ENCODE results near the gene KIF12. TPM values are rescaled to one million over a fixed set of nuclear protein-coding genes. Genes with fewer than 3 reads are reported as not detected.
"Not testable (repeated sequence)": the region's sequence is repeated elsewhere in the genome, so short reads cannot be mapped to it uniquely, and the experiment has no call there.

KIF12 gene
- total and polyA plus RNA-seq, 2 donors (not counting 1 experiment from before 2014, with no cell fraction given) = not detected

DNA sequence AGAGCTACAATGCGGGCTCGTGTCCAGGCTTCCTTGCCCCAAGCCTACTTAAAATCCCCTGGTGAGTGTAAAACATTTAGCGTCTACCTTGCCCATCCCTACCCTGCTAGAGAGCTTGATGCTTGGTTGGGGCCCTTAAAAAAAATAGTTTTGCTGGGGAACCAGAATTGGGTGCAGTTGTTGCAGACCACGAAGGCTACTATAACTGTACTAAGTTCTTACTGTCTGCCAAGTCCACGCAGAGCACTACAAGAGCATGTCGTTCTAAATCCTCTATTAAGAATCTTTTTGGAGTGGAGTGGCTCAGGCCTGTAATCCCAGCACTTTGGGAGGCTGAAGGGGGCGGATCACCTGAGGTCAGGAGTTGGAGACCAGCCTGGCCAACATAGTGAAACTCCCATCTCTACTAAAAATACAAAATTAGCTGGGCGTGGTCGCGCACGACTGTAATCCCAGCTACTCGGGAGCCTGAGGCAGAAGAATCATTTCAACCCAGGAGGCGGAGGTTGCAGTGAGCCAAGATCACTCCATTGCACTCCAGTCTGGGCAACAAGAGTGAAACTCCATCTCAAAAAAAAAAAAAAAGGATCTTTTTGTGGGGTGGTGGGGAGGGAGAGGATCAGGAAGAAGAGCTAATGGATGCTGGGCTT lies 16.2 kb downstream of the KIF12 start:
- H3K36me3 ChIP-seq (replicated peaks in 1 of 2; ENCODE audit: control extremely low read depth in 1 of 2, control insufficient read depth in 1 of 2, extremely low read depth in 1 of 2, insufficient read depth in 2 of 2, low read length in 1 of 2); H3K27me3 ChIP-seq (replicated peaks in 1 of 4; ENCODE audit: control extremely low read depth in 1 of 4, control insufficient read depth in 3 of 4, insufficient read depth in 4 of 4, low read length in 3 of 4); H3K4me3 ChIP-seq (ENCODE audit: control extremely low read depth in 1 of 5, extremely low read depth in 1 of 5, insufficient read depth in 1 of 5, low read depth in 2 of 5, low read length in 4 of 5); DNase-seq; H3K4me1 ChIP-seq (ENCODE audit: control insufficient read depth in 2 of 2, insufficient read depth in 2 of 2, low read length in 2 of 2); H3K4me1 Mint-ChIP-seq; H3K4me3 Mint-ChIP-seq; ATAC-seq (ENCODE audit: low read depth); H3K79me2 ChIP-seq (ENCODE audit: control insufficient read depth, insufficient read depth, low read length); H4K20me1 ChIP-seq (ENCODE audit: control insufficient read depth, insufficient read depth, low read length, poor library complexity, severe bottlenecking); H3K27ac Mint-ChIP-seq; H3K27ac ChIP-seq (ENCODE audit: low read length in 2 of 2); POLR2A ChIA-PET; H3K4me2 ChIP-seq (replicated peaks; ENCODE audit: low read depth, low read length, poor library complexity, severe bottlenecking); H3K9me3 ChIP-seq (ENCODE audit: control extremely low read depth in 1 of 3, control insufficient read depth in 2 of 3, insufficient read depth in 1 of 3, low read length in 2 of 3); H3K9me3 Mint-ChIP-seq (ENCODE audit: insufficient read depth); H3K9ac ChIP-seq (ENCODE audit: low read length): not testable (repeated sequence)
- H3K27me3 Mint-ChIP-seq = peaks cover 11% of the 10 kb centered on the region
- 68% methylated on average over 2 of the region's 13 CpGs for WGBS (ENCODE audit: insufficient coverage)
- intact Hi-C loops (cut with micrococcal nuclease) = loop anchor here (1.0 kb wide), 1 partner anchor 222 kb away; no protein-coding TSS in a partner anchor
- TF ChIP-seq, protein P1, sequence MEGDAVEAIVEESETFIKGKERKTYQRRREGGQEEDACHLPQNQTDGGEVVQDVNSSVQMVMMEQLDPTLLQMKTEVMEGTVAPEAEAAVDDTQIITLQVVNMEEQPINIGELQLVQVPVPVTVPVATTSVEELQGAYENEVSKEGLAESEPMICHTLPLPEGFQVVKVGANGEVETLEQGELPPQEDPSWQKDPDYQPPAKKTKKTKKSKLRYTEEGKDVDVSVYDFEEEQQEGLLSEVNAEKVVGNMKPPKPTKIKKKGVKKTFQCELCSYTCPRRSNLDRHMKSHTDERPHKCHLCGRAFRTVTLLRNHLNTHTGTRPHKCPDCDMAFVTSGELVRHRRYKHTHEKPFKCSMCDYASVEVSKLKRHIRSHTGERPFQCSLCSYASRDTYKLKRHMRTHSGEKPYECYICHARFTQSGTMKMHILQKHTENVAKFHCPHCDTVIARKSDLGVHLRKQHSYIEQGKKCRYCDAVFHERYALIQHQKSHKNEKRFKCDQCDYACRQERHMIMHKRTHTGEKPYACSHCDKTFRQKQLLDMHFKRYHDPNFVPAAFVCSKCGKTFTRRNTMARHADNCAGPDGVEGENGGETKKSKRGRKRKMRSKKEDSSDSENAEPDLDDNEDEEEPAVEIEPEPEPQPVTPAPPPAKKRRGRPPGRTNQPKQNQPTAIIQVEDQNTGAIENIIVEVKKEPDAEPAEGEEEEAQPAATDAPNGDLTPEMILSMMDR (IDR thresholded peaks at IDR 0.05) = peak; percentile 38
- peak overlapping the region; percentile 4 for H2AFZ ChIP-seq (ENCODE audit: insufficient read depth, low read depth, low read length, poor library complexity, severe bottlenecking)
- CTCF ChIA-PET = interaction anchor here (0.7 to 2.2 kb wide), 18 partner anchors 8 to 571 kb away, joined by 3 to 16 read pairs (median 4); no protein-coding TSS in a partner anchor

DNA sequence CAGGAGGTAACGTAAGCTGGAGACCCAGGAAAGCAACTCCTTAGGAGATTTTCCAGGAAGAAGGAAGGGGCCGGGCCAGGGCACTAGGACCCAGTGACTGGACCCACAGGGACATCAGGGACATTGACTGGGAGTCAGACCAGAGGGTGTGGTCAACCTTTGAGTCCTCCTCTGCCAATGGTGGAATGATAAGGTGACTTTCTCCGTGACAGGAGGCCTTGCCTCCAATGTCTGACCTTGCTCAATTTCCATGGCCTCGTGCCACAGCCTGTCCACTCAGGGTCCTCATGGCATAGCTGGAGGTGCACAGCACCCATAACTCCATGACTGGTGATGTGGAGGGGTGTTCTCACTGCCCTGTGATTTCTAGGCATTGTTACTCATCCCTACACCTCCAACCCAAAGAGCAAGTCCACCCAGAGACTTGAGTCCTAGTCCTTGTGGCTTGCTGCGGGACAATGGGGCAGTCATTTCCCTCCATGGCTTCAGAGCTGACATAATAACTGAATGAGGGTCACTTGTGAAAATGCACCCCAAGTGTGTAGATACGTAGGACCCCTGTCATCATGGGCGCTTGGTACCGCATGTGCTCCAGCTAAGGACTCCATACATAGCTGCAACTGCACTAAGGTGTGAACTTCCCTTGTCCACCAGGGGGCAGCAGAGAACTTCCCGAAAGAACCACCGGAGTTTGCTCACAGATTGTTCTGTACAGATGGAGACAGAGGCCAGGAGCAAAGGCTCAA lies 16.9 kb downstream of the KIF12 start:
- Histone ChIP-seq H3K27ac (ENCODE audit: low read length in 2 of 2) (no peak overlapping the region), H3K4me3 (ENCODE audit: control extremely low read depth in 1 of 5, extremely low read depth in 1 of 5, insufficient read depth in 1 of 5, low read depth in 2 of 5, low read length in 4 of 5) (no peak overlapping the region), H3K9me3 (ENCODE audit: control extremely low read depth in 1 of 3, control insufficient read depth in 2 of 3, insufficient read depth in 1 of 3, low read length in 2 of 3) (no peaks in the 10 kb centered on the region), H3K79me2 (ENCODE audit: control insufficient read depth, insufficient read depth, low read length) (no peaks in the 10 kb centered on the region), H3K4me1 (ENCODE audit: control insufficient read depth in 2 of 2, insufficient read depth in 2 of 2, low read length in 2 of 2) (no peaks in the 10 kb centered on the region), H3K27me3 (replicated peaks in 1 of 4; ENCODE audit: control extremely low read depth in 1 of 4, control insufficient read depth in 3 of 4, insufficient read depth in 4 of 4, low read length in 3 of 4) (no peaks in the 10 kb centered on the region), H3K9ac (ENCODE audit: low read length) (no peak overlapping the region), H4K20me1 (ENCODE audit: control insufficient read depth, insufficient read depth, low read length, poor library complexity, severe bottlenecking) (no peaks in the 10 kb centered on the region), H3K4me2 (replicated peaks; ENCODE audit: low read depth, low read length, poor library complexity, severe bottlenecking) (no peak overlapping the region), H3K36me3 (replicated peaks in 1 of 2; ENCODE audit: control extremely low read depth in 1 of 2, control insufficient read depth in 1 of 2, extremely low read depth in 1 of 2, insufficient read depth in 2 of 2, low read length in 1 of 2) (no peaks in the 10 kb centered on the region), H2AFZ (ENCODE audit: insufficient read depth, low read depth, low read length, poor library complexity, severe bottlenecking) (peak overlapping the region; percentile 4)
- ATAC-seq (ENCODE audit: low read depth) = peak; percentile 43
- intact Hi-C loops (cut with micrococcal nuclease) = loop anchor here (1.0 kb wide), 1 partner anchor 223 kb away; no protein-coding TSS in a partner anchor
- DNase-seq = peak; percentile 78
- no peak for TF ChIP-seq EZH2 (IDR thresholded peaks at IDR 0.05; ENCODE audit: borderline replicate concordance, insufficient read depth, low read depth, low read length, poor library complexity, severe bottlenecking)
- TF ChIP-seq, protein P1 (IDR thresholded peaks at IDR 0.05) = peak; percentile 87
- ChIA-PET CTCF (interaction anchor here (0.8 to 2.2 kb wide), 16 partner anchors 9 to 571 kb away, joined by 3 to 16 read pairs (median 4); no protein-coding TSS in a partner anchor), POLR2A (no interaction called here)
- Mint-ChIP-seq H3K27me3 (peaks cover 17% of the 10 kb centered on the region), H3K4me1 (no peaks in the 10 kb centered on the region), H3K4me3 (no peak overlapping the region), H3K27ac (no peak overlapping the region), H3K9me3 (ENCODE audit: insufficient read depth) (no peaks in the 10 kb centered on the region)
- WGBS (ENCODE audit: insufficient coverage) = 58% methylated on average over 8 of the region's 10 CpGs
